Stimulated activated CD4-positive, alpha-beta T cell treated with anti-CD3 and anti-CD28 coated beads, TNF-alpha, amount 100 ng/mL, for 48 hours (primary cell): ENCODE results near the gene STAB2.
"Not testable (repeated sequence)": the region's sequence is repeated elsewhere in the genome, so short reads cannot be mapped to it uniquely, and the experiment has no call there.

Experiments used
- DNase-seq, 3 donors: peaks; one replicate each; pipeline ENCODE4 v3.0.0-alpha.2; 2020; ENCODE audit warnings: low read depth in 3 of 3

STAB2 gene

GRCh38 chr12:103809154-103809553, 222.1 kb downstream of the STAB2 start:
- no peak for DNase-seq

GRCh38 chr12:103809639-103810038, 222.6 kb downstream of the STAB2 start:
- not testable (repeated sequence) for DNase-seq

- no peak for DNase-seq
Measured at GRCh38 chr12:103810111-103810510, 223.0 kb downstream of the STAB2 start.

GRCh38 chr12:103811791-103812190, 224.7 kb downstream of the STAB2 start:
- DNase-seq: no peak

- DNase-seq: no peak
Measured at GRCh38 chr12:103812789-103813188, 225.7 kb downstream of the STAB2 start.

GRCh38 chr12:103813426-103813825, 226.4 kb downstream of the STAB2 start:
- DNase-seq: no peak

- DNase-seq: no peak
Measured at GRCh38 chr12:103813949-103814348, 226.9 kb downstream of the STAB2 start.

GRCh38 chr12:103814436-103814835, 227.4 kb downstream of the STAB2 start:
- DNase-seq: no peak
